Measurements from ENCODE around the gene MANSC1.
"Not testable (repeated sequence)": the region's sequence is repeated elsewhere in the genome, so short reads cannot be mapped to it uniquely, and the experiment has no call there.

Gene MANSC1

DNA sequence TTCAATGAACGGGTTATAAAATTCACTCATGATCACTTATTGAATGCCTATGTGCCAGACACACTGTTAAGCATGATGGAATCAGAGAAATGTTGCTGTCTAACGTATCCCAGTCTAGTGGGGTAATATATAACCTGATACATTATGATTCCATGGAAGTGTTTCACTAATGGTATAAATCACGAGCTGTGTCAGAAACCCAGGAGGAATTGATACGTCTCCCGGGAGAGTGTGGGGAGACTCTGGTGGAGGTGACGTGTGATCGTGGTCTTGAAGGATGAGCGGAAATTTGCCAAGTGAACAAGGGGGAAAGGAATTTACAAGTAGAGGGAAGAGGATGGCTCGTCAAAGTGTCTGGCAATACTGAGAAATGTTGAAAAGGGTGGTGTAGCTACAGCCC is 26.5 kb downstream of the MANSC1 start:
- no peak for DNase-seq (ENCODE audit: low spot score)

DNA sequence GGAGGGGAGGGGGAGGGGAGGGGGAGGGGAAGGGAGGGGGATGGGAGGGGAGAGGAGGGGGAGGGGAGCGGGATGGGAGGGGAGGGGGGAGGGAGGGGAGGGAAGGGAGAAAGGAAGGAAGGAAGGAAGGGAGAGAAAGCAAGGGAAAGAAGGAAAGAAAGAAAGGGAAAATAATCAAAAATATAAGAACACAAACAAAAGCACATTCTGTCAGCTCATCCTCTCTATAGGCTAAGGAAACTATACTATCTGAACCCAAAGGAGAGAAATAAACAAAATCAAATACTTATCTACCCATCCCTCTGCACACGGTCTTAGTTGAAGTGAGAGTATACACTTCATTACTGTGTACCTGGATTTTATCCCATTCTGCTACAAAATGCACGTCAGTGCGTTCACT is 26.9 kb downstream of the MANSC1 start:
- no peak for DNase-seq (ENCODE audit: low spot score)

DNA sequence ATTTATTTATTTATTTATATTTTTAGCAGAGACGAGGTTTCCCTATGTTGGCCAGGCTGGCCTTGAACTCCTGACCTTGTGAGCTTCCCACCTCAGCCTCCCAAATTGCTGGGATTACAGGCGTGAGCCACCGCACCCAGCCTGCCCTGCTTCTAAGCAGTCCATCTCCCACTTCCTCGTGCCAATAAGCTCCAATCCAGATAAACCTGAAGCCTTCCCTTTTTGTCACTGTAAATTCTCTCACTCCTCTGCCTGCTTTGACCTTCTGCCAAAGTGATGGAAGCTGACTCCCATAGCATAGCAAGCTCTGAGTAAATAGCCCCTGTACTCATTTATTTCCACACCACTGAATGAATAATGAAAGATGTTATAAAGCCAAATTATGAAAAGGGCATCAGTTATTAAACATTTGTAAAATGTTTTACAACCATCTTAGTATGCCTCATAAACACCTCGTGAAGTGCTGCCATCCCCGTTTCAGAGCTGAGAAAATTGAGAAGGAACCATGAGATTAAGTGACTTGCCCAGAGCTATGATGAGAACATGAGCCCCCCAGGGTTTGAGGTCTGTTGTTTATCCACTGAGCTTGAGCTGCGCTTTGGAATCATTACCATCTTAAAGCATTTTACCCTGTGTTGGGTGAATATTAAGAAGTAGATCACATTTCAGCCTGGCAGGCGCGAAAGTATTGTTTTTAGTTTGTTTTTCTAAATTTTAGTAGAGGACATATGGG is 30.4 kb downstream of the MANSC1 start:
- DNase-seq (ENCODE audit: low spot score) = no peak

DNA sequence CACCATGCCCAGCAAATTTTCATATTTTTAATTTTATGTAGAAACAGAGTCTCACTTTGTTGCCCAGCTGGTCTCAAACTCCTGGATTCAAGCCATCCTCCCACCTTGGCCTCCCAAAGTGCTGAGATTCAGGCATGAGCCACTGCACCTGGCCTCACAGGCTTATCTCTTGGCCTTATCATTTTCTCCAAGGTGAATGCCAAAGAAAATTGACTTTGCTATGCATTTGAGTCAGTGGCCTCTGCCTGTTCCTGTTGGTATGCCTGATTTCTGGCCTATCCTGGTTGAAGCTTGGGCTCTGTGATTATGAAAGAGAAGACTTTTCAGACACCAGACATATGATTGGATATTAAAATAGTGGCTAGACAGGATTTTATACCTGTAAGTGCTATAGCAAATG is 34.2 kb downstream of the MANSC1 start:
- DNase-seq (ENCODE audit: low spot score) = no peak

DNA sequence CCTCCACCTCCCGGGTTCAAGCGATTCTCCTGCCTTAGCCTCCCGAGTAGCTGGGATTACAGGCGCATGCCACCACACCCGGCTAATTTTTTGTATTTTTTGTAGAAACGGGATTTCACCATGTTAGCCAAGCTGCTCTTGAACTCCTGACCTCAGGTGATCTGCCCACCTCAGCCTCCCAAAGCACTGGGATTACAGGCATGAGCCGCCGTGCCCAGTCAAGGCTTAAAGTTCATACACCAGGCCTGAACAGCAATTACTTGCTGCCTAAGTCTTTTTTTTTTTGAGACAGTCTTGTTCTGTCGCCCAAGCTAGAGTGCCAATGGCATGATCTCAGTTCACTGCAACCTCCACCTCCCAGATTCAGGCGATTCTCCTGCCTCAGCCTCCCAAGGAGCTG is 39.3 kb downstream of the MANSC1 start:
- not testable (repeated sequence) for DNase-seq (ENCODE audit: low spot score)

DNA sequence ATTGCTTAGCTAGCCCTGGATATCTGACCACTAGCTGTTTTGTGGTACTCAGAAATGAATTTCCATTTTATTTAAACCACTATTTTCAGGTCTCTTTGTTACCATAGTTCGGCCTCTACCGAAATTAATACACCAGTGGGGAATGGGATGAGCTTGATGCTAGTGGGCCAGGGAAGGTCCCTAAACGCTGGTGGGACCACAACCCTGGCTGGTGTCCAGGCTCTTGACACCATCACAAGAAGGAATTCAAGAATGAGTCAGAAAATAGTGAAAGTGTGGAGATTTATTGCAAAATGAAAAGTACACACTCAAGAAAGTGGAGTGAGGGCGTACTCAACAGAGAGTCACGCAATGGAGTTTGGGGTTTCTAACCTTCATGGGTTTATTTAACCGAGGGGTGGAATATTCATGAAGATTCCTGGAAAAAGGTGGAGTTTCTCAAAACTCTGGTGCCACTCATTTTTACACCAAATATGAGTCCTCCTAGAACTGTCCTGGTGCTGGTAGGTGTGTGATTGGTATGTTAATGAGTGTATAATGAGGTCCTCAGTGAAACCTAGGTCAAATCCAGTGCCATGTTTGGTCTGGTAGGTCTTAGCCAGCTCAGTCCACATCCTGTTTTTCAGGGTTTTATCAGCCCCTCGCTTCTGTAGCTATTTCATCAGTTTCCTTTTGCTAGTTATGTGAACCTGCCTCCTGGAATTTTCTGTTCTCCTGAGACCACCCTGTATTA is 44.3 kb downstream of the MANSC1 start:
- DNase-seq (ENCODE audit: low spot score) = no peak

DNA sequence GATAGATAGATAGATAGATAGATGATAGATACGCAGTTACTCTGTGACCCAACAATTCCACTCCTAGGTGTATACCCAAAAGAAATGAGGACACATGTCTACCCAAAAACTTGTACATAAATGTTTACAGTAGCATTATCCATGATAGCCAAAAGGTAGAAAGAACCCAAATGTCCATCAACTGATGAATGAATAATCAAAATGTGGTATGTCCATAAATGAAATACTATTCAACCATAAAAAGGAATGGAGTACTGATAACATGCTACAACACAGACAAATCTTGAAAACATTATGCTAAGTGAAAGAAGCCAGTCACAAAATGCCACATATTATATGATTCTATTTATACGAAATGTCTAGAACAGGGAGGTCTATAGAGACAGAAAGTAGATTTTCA is 47.1 kb downstream of the MANSC1 start:
- no peak for DNase-seq (ENCODE audit: low spot score)

DNA sequence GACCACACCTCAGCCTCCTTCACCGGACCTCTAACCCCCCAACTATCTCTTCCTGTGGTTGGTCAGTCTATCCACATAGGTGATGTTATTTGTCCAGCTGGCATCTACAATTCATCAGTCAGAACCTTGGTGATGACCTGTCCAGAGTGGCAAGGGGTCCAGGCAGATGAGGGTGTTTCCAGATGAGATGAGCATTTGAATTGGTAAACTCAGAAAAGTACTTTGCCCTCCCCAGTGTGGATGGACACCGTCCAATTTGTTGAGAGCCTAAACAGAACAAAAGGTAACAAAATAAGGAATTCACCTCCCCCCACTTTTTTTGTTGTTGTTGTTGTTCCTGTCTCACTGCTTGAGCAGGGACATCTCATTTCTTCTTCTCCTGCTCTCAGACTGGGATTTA is 48.9 kb downstream of the MANSC1 start:
- no peak for DNase-seq (ENCODE audit: low spot score)

DNA sequence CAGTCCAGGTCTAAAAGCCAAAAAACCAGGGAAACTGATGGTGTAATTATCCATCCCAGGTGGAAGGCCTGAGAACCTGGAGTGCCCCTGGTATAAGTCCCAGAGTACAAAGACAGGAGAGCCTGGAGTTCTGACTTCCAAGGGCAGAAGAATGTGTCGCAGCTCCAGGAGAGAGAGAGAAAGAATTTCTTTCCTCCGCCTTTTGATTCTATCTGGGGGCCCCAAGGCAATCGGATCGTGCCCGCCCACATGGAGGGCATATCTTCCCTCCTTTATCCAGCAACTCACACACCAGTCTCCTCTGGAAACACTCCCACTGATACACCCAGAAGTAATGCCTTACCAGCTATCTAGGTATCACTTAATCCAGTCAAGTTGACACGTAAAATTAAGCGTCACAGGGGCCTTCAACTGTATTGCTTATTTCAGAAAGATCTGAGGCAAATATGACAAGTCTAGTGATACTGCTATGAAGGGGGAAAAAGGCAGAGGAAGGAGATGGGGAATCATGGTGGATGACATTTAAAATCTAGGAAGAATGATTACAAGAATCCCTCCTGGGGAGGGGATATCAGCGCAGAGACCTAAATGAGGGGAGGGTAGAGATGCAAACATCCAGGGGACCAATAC is 52.7 kb downstream of the MANSC1 start:
- DNase-seq (ENCODE audit: low spot score) = no peak

DNA sequence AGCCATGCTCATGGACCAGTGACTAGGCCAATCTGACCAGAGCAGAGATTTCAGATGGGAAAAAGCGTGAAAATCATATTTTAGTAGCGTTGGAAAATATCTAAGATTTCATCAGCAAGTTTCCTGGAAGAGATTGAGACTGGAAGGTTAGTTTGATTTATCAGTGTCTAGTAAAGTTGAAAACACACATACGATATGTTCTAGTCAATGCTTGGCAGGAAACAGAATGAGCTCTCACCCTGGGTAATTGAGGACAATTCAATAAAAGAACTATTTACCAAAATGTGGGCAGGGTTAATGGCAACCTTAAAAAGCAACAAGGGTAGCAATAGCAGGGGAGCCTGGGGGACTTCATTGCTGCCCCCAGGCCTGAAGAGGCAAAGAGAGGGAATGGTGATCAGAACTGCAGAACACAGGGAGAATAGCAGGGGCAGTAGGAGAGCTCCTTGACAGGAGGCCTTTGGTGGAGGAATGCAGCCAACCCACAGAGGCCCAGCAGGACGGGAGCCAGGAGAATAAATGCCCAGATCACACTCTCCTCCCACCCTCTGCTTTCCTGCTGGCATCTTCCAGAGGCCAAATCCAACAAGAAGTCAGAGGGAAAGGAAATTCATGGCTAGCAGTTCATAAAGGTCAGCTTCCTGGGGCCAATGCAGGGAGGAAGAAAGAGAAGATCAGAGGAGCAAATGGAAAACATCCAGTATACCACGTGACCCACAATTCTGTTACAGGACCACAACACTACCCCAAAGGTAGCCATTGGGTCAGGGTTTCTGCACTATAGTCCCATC is 55.6 kb downstream of the MANSC1 start:
- DNase-seq (ENCODE audit: low spot score) = peak; percentile 62

DNA sequence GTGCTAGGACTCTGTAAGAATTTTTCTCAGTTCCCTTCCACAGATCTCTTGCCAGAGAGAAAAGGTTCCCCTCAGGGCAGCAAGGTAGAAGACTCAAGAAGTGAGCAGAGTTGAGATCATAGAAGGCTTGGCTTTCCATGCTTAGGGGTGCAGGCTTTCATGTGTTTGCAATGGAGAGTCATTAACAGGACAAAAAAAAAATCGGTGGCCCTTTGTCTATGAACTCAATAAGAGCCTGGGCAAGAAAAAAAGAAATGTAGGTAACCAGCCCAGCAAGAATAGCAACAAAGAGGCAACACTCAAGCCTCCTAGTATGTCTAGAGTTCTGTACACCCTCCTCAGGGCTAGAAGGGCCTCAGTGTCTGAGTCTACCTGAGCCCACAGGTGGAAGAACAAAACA is 59.8 kb downstream of the MANSC1 start:
- DNase-seq (ENCODE audit: low spot score) = no peak

DNA sequence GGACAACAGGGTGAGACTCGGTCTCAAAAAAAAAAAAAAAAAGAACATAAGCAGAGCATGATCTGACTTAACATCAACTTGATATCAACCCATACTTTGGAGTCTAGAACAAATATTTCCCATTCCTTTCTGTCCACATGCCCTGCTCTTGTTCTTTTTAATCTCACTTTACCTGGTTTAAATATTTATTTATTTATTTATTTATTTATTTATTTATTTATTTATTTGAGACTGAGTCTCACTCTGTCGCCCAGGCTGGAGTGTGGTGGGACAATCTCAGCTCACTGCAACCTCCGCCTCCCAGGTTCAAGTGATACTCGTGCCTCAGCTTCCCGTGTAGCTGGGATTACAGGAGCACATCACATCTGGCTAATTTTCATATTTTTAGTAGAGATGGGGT is 63.6 kb downstream of the MANSC1 start:
- DNase-seq (ENCODE audit: low spot score) = no peak

DNA sequence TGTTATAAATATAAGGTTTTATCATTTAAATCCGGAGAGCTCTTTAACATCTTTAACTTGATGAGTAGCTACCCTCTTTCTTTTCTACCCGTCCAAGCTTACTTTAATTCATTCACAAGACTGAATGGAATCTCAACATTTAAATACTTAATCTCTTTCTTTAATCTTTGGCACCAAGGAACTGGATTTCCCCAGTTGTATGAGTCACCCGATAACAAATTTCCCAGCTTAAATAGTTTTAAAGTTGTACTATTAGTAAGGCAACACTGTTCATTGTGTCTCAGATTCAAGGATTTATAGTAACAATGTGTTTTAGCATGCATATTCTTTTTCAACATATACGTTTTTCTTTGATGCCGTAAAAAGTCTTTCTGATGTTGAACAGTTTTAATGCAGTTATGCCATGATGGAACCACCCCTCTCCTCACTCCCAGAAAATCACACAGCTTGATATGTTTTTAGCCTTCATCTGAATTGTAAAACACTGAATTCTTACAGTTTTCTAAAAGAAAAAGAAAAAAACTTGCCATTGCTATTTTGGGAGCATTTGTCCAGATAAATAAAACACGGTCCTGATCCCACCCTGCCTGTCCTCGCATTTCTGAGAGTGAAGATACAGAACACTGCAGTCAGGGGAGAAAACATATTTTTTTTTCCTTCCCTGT is 67.1 kb downstream of the MANSC1 start:
- no peak for DNase-seq (ENCODE audit: low spot score)

DNA sequence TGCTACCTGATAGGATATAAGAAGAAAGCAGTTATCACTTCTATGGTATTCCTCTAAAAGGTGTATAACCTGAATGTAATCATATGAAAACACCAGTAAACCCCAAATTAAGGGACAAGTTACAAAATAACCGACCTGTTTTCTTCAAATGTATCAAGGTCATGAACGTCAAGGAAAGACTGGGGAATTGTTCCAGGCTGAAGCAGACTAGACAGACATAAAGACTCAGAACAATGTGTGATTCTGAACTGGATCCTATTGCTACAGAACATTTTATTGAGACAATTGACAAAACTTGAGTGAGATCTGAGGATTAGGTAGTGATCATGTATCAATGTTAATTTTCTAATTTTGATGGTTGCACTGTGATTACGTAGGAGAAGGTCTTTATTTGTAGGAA is 67.8 kb downstream of the MANSC1 start:
- DNase-seq (ENCODE audit: low spot score) = no peak

DNA sequence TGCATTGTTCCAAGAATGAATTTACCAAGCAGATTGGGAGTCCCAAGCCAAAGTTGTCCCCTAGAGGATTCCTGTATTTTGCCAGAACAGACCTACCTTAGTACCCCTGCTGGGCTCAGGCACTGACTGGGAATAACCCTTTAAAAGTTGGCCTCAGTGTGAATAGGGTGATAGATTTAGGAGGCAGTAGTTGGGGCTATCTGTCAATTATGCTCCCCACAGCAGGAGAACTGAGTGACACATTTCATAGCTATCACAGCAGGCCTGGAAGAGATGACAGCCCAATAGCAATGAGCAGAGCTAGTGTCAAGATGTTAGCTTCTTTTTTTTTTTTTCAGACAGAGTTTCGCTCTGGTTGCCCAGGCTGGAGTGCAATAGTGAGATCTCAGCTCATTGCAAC is 68.9 kb downstream of the MANSC1 start:
- DNase-seq (ENCODE audit: low spot score) = no peak

DNA sequence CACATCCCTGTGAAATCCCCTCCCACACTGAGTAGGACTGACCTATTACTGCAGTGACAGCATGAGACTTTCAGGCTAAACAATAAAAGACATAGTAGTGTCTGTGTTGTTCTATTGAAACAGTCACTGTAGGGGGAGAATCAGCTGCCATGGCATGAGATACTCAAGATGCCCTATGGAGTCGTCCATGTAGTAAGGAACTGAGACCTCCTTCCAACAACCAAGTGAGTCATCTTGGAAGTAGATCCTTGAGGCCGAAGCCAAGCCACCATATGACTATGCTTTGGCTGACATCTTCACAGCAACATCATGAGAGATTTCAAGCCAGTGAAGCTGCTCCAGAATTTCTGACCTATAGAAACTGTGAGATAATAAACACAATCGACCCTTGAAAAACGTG is 71.1 kb downstream of the MANSC1 start:
- no peak for DNase-seq (ENCODE audit: low spot score)

Data from iPS-NIHi11 (cell line).